Activated naive CD4-positive, alpha-beta T cell treated with anti-CD3 and anti-CD28 coated beads, Interleukin-2, amount 50 U/mL, for 16 hours (primary cell): ENCODE data around the gene PLPP4.

Experiments
- DNase-seq: peaks from one replicate; pipeline ENCODE4 v3.0.0-alpha.2; 2020

Gene PLPP4

GRCh38 chr10:120580918-120581895 is 124.2 kb downstream of the PLPP4 start:
- no peak for DNase-seq

DNA sequence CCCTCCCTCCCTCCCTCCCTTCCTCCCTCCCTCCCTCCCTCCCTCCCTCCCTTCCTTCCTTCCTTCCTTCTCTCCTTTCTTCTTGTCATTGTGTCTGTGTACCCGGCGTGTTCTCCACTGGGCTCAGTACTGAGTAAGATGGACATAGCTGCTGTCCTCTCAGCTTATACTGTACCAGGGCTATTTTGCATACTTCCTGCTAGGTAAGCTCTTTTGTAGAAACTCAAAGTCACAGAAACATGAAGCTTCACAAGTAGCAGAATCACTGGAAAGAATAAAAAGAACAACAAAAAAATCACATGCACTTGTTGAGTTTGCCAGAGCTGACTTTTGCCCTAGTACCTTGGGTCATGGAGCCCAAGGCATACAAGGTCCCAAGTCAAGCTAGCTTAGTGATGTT is 125.7 kb downstream of the PLPP4 start:
- DNase-seq: no peak

- no peak for DNase-seq
Observed at GRCh38 chr10:120583424-120584108, 126.5 kb downstream of the PLPP4 start.

- DNase-seq: no peak
Observed at GRCh38 chr10:120584786-120585185, 127.8 kb downstream of the PLPP4 start.

- DNase-seq: no peak
Observed at GRCh38 chr10:120586471-120586872, 129.4 kb downstream of the PLPP4 start.

DNA sequence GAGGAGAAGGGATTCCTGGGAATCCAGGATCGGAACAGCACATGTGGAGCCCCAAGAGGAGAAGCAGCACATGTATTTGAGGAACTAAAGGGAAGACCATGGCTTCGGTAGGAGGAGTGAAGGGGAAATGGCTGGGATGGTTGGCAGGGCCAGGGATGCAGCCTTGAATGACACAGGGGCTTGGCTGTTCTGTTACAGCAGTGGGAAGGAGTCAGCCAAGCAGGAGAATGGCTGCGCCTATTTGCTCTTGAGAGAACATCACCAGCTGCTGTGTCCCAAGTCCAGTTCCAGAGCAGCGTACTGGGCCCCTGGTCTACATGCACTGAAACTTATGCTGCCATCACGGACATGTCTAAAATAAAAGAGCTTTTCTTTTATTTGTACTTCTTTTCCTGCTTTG is 130.0 kb downstream of the PLPP4 start:
- no peak for DNase-seq

GRCh38 chr10:120588311-120588710 is 131.3 kb downstream of the PLPP4 start:
- no peak for DNase-seq

GRCh38 chr10:120593693-120594092 is 136.7 kb downstream of the PLPP4 start:
- no peak for DNase-seq

- DNase-seq: no peak
Observed at GRCh38 chr10:120597902-120598301, 140.9 kb downstream of the PLPP4 start.

GRCh38 chr10:120598386-120598785 is 141.4 kb downstream of the PLPP4 start:
- no peak for DNase-seq

- DNase-seq: no peak
Observed at GRCh38 chr10:120599200-120599724, 142.2 kb downstream of the PLPP4 start.

DNA sequence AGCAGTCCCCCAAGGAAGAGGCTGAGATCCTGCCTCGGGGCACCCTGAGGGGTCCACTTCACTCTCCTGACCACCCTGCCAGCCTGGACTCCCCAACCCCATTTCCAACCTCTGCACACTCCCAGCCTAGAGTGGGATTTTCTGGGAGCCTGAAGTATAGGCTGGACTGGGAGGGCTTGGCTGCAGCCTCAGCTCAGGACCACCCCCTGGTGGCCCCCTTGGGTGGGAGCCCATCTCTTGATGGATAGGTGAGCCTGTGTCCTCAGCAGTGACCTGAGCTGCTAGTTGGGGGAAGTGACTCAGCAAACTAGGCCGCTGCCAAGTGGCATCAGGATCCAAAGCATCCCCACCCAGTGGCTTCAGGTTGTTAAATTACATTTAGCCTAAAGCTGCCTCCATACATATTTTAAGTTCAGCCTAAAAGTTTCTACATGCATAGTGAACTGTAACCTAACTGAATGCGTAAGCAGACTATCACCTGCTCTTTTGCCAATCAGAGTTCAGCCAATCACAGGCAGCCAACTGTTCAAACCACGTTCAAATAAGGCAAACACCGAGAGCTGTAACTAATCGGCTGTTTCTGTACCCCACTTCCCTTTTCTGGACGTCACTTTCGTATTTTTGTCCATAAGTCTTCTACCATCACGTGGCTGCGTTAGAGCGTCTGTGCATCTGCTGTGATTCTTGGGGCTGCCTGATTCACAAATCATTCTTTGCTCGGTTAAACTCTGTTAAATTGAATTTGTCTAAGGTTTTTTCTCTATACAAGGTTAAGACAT is 144.0 kb downstream of the PLPP4 start:
- no peak for DNase-seq

DNA sequence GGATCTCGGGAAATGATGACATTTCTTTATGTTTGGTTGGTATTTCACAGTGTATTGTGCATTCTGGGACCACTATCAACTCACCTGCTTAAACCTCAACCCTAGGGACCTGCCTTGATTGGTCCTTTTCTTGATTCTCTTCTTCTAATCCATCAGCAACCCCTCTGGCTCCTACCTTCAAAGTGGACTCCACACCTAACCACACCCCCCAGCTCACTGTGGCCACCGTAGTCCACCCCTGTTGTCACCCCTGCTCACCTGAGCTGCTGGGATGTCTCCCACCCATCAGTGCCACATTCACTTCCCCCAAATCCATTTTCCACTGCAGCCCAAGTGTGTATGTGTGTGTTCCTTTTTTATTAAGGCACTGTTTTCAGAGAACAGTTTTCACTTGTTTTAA is 145.0 kb downstream of the PLPP4 start:
- DNase-seq: no peak

- DNase-seq: no peak
Observed at GRCh38 chr10:120605410-120605809, 148.4 kb downstream of the PLPP4 start.

DNA sequence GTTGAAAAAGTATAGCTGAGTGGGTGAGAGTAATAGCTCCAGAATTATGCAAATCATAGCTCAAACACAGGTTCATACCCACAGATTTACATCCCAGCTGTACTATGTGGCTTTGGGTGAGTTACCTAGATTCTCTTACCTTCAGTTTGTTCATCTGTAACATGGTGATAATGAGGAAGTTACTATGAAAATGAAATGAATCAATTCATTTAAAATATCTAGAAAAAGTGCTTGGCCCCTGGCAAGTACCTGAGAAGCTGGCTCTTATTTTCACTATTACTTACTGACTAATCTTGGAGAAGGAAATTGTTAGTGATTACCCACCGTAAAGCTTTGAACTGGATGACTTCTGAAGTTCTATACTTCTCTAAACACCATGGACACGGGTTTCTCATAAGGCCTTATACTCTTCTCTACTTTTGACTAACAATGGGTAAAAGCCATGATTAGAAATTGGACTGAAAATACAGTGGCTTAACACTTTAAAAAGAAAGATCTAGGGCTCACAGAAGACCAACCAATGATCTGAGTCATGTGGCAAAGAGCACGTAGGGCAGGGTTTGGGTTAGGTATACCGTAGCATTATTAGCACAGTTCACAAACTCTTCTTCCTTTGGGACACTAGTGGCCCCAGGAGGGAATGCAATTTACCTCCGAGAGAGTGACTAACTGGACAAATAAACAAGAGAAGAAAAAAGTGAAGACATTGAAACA is 149.2 kb downstream of the PLPP4 start:
- DNase-seq: no peak

- no peak for DNase-seq
Observed at GRCh38 chr10:120607016-120607709, 150.1 kb downstream of the PLPP4 start.

GRCh38 chr10:120607710-120608703 is 151.0 kb downstream of the PLPP4 start:
- no peak for DNase-seq

GRCh38 chr10:120609006-120609405 is 152.0 kb downstream of the PLPP4 start:
- no peak for DNase-seq

- DNase-seq: no peak
Observed at GRCh38 chr10:120610791-120611190, 153.8 kb downstream of the PLPP4 start.

GRCh38 chr10:120612756-120613155 is 155.7 kb downstream of the PLPP4 start:
- no peak for DNase-seq
